GM19099 (cell line): ENCODE measurements around the gene PRR7.
A peak's percentile ranks its signal among the peaks of the same experiment; 100 is the strongest.

Experiments
- POLR2A ChIP-seq: IDR thresholded peaks from 3 replicates; pipeline ENCODE4 v1.6.1; 2011; ENCODE audit warnings: low read depth; ENCODE audit not compliant: insufficient read length; ENCODE audit errors: extremely low read depth

PRR7 gene, protein sequence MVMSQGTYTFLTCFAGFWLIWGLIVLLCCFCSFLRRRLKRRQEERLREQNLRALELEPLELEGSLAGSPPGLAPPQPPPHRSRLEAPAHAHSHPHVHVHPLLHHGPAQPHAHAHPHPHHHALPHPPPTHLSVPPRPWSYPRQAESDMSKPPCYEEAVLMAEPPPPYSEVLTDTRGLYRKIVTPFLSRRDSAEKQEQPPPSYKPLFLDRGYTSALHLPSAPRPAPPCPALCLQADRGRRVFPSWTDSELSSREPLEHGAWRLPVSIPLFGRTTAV

GRCh38 chr5:177446200-177447065, at the start of gene PRR7:
PRR7 (plus strand) TSS chr5:177446814; CDS start chr5:177455068, 8,254 bp downstream.
- peak; percentile 61 for TF ChIP-seq POLR2A

- no peak for TF ChIP-seq POLR2A
Measured at GRCh38 chr5:177397875-177398390, 48.7 kb upstream of the PRR7 start.

DNA sequence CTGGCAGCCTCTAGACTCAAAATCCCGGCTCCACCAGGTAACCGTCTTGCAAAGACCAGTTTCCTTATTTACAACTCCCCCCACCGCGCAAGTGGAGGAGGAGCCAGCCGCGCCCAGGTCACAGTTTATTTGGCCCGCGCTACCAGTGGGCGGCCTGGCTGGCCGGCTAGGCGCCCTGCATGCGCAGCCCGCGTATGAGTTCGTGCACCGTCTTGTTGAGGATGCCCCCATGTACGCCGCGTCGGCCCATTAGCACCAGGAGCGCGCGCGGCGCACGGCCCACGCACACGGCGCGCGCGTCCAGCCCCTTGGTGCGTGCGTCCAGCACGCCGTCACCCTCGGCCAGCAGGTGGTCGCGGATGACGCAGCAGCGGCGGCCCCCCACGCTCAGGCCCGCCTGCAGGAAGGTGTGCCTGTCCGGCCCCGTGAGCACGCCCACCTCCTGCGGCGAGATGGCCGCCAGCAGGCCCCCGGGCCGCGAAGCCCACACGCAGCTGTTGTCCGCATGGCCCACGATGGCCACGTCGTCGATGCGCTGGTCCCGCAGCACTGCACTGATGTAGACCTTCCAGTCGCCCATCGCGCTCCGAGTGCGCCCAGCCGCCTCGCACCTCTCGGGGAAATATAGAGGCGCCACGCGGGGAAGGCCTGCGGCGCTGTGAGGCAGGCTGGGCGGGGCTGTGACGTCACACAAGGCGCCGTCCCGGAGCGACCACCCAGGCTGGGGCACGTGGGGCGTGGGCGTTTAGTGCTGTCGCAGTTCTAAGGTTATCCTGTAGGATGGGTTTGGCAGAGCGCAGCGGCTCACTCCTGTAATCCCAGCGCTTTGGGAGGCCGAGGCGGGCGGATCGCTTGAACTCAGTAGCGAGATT, 46.4 kb upstream of the PRR7 start, which contains the start of gene PFN3:
PFN3 (minus strand) TSS at position 665 of the 872 bp plus-strand sequence; CDS start at position 580, 85 bp downstream.
- TF ChIP-seq POLR2A: no peak

DNA sequence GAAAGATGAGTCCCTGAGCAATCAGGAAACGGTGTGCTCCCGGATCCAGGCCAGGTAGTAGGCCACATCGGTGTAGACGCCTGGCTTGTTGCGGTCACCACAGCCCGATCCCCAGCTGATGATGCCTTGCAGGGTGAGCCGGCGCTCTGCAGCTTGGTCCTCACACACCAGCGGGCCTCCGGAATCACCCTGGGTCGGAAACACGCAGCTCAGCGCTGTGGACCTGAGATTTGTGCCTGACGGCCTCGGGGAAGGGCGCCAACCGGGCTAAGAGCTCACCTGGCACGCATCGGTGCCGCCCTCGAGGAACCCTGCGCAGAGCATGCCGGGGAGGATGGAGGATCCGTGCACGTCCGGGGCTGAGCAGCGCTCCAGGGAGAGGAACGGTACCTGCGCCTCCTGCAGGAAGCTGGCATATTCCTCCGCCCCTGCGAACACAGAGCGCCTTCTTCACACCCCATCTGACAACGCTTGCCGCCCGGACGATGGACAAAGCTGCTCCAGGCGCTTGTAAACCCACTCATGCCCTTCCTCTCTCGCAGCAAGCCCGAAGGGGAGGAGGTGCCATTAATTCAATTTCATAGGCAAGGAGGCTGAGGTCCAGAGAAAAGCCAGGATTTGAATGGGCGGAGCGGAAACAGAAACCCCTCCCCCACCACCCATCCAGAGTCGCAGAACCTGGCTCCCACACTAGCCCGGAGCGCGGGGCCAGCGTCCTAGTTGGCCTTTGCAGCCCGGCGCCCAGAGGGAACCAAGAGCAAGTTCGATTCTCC, 44.2 kb upstream of the PRR7 start:
- TF ChIP-seq POLR2A: no peak

DNA sequence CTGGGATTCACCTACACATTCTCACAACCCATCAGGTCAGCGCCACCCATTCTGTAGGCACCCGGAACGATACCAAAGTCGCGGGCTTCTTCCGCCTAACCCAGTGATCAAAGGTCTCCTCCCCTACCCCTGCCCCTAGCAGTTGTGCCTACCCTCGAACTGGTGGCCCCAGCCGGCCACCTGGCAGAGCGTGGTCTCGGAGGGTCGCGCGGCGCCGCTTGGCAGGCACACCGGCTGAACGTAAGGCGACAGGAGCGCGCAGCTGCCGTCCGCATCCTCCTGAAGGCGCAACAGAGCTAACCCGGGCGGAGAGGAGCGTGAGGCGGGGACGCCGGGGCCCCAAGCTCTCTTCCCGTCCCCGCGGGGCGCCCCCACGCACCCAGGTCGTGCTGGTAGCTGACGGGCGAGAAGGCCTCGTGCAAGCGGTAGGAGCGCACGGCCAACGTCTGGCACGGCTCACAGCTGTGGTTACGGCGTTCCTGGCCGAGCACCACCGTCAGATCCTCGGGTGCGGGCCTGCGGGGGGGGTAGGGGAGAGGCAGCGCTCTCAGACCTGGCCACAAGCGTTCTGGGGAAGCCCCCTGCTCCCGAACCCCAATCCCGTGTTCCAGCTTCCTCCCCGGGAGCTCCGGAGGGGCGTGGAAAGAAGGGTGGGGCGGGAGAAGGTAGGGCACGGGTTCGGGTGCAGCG, 43.4 kb upstream of the PRR7 start:
- TF ChIP-seq POLR2A: no peak

GRCh38 chr5:177403792-177404640, 42.6 kb upstream of the PRR7 start:
- peak; percentile 49 for TF ChIP-seq POLR2A

- TF ChIP-seq POLR2A: no peak
Measured at GRCh38 chr5:177404641-177405179, 41.9 kb upstream of the PRR7 start.

DNA sequence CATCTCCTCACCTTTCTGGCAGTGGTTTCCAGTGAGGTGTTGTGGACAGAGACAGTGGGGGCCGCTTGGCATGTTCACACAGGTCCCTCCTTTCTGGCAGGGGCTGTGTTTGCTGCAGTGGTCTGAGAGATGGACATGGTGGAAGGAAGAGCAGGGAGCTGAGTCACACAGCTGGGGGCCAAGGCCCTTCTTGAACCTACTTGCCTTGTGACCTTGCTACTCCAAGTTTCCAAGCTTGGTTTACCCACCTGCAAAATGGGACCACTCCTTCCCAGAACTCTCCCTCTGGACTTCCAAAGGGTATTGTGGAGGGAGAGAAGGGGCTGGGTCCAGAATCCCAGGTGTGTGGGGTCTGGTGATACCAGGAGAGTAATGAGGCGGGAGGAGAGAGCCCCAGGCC, 41.3 kb upstream of the PRR7 start:
- TF ChIP-seq POLR2A: no peak

DNA sequence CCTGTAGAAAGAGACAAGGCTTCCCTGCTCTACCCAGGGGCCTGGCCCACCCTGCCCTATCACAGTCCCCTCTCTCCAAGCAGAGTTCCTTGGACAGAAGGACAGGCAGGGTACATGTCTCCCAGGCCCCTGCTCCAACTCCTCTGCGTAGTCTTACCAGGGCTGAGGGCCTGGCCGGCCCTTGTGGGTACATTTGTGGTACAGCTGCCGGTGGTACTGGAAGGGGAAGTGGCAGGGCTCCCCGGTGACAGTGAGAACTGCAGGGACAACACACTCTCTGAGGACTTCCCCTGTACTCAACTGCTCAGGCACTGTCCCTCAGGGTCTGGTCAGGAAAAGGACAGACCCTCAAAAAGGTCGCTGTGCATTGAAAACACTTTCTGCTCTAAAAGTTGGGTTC, 40.8 kb upstream of the PRR7 start:
- no peak for TF ChIP-seq POLR2A

- TF ChIP-seq POLR2A: no peak
Measured at GRCh38 chr5:177409043-177409801, 37.4 kb upstream of the PRR7 start, which contains the start of gene F12. F12 (minus strand) TSS chr5:177409564; CDS start chr5:177409527, 37 bp downstream.

DNA sequence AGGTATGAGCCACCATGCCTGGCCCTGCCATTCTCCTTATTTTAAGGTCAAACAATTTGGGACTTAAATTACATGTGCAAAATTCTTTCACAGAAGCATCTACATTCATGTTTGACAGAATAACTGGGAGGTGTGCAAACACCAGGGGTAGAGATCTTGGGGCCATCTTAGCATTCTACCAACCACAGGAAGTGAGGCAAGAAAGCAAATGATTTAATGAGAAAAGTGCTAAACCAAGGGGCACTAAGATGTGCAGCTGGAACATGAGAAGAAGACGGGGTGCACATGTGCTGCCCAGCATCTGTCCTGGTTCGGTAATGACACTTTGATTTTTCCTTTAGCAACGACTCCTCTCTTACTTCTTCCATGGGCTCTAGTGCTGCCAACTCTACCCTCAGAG, 36.0 kb upstream of the PRR7 start:
- no peak for TF ChIP-seq POLR2A
